HG02840 (cell line): Measurements from ENCODE around the gene VPS11.
"Not testable (repeated sequence)": the region's sequence is repeated elsewhere in the genome, so short reads cannot be mapped to it uniquely, and the experiment has no call there.

ENCODE experiments used
- ATAC-seq: cut with Tn5 transposase; IDR thresholded peaks from one replicate; pipeline ENCODE4 v1.9.1; 2021; ENCODE audit warnings: mild to moderate bottlenecking, moderate library complexity, moderate number of reproducible peaks; ENCODE audit not compliant: unreplicated experiment, low FRiP score

Gene VPS11

GRCh38 chr11:119067371-119068222 lies at the start of gene VPS11:
TSS of gene VPS11 (plus strand) at chr11:119067818. CDS start at chr11:119067824, 6 bp downstream.
- ATAC-seq: peak; percentile 86

- ATAC-seq: peak; percentile 84
Measured at GRCh38 chr11:119018074-119018938, 49.3 kb upstream of the VPS11 start, which contains the start of the genes RPS25 and TRAPPC4. TSS of gene RPS25 (minus strand) at chr11:119018343. CDS start at chr11:119018284, 59 bp downstream. TSS of gene TRAPPC4 (plus strand) at chr11:119018766. CDS start at chr11:119018796, 30 bp downstream.

- no peak for ATAC-seq
Measured at GRCh38 chr11:119019996-119020395, 47.6 kb upstream of the VPS11 start.

- ATAC-seq: no peak
Measured at GRCh38 chr11:119021631-119022030, 46.0 kb upstream of the VPS11 start.

- ATAC-seq: no peak
Measured at GRCh38 chr11:119023741-119024140, 43.9 kb upstream of the VPS11 start.

GRCh38 chr11:119024430-119025098 lies 43.1 kb upstream of the VPS11 start:
- no peak for ATAC-seq

GRCh38 chr11:119025099-119025473 lies 42.5 kb upstream of the VPS11 start:
- ATAC-seq: no peak

GRCh38 chr11:119025541-119025940 lies 42.1 kb upstream of the VPS11 start:
- no peak for ATAC-seq

- no peak for ATAC-seq
Measured at GRCh38 chr11:119025978-119026766, 41.4 kb upstream of the VPS11 start.

GRCh38 chr11:119026970-119027369 lies 40.6 kb upstream of the VPS11 start:
- ATAC-seq: no peak

- ATAC-seq: no peak
Measured at GRCh38 chr11:119027561-119028345, 39.9 kb upstream of the VPS11 start.

- ATAC-seq: no peak
Measured at GRCh38 chr11:119028346-119029068, 39.1 kb upstream of the VPS11 start.

GRCh38 chr11:119029069-119029339 lies 38.6 kb upstream of the VPS11 start:
- no peak for ATAC-seq

GRCh38 chr11:119029340-119030028 lies 38.1 kb upstream of the VPS11 start:
- no peak for ATAC-seq

- ATAC-seq: peak; percentile 9
Measured at GRCh38 chr11:119030029-119030328, 37.6 kb upstream of the VPS11 start.

- ATAC-seq: peak; percentile 88
Measured at GRCh38 chr11:119030329-119031047, 37.1 kb upstream of the VPS11 start, which contains the start of gene SLC37A4. TSS of gene SLC37A4 (minus strand) at chr11:119030877.

GRCh38 chr11:119031912-119032280 lies 35.7 kb upstream of the VPS11 start:
- no peak for ATAC-seq

- ATAC-seq: not testable (repeated sequence)
Measured at GRCh38 chr11:119033421-119033820, 34.2 kb upstream of the VPS11 start.
